Femur (tissue), 1 donor: ENCODE measurements around the gene IBA57.

Source experiments
- DNase-seq: peaks from one replicate; pipeline ENCODE4 v3.0.0-alpha.2; 2017

Gene IBA57

GRCh38 chr1:228145463-228146416, 19.9 kb upstream of the IBA57 start:
- DNase-seq = peak; percentile 25

DNA sequence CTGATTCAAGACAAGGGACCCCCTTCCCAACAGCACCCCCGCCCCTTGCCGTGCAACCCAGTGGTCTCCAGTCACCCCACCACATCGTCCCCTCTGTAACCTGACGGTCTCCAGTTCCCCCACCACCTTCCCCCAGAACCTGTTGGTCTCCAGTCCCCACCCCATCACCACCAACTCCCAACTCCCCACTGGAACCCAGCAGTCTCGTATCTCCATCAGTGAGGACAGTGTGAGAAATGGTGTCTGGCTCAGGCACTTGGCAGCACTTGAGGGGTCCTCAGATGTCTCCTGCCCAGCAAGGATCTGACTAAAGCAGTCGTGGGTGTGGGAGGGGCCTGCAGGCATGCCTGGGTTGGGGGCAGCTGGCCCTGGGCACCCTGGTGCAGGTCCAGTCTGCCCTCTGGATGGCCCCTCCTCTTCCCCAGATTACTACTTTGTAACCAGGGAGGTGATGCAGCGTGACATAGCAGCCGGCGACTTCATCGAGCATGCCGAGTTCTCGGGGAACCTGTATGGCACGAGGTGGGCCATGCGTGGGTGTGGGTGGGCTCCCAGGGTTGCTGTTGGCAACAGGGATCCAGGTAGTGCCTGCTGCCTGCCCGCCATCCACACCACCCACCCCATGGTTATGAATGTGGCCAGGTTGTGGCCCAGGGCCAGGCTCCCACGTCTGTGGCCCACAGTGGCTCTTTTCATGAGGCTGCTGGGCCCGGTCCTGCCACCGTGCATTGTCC, 19.0 kb upstream of the IBA57 start:
- DNase-seq = no peak

- peak; percentile 21 for DNase-seq
Measured at GRCh38 chr1:228147151-228147693, 18.4 kb upstream of the IBA57 start.

DNA sequence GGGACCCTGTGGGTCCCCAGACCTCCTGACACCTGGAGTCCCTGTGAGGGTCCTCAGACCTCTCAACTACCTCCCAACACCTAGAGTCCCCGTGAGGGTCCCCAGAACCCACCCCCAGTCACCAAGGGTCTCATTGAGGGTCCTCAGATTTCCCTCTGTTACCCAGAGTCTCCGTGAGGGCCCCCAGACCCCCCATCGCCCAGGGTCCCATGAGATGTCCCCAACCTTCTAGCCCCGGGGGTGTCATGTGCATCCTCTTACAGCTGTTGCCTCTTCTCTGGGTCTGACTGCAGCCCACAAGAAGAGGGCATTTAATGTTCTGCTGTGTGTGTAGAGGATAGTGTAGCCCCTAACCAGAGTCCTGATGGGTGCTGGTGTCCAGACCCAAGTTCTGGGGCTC, 17.8 kb upstream of the IBA57 start:
- DNase-seq = no peak

- DNase-seq = peak; percentile 28
Measured at GRCh38 chr1:228148196-228148861, 17.3 kb upstream of the IBA57 start.

DNA sequence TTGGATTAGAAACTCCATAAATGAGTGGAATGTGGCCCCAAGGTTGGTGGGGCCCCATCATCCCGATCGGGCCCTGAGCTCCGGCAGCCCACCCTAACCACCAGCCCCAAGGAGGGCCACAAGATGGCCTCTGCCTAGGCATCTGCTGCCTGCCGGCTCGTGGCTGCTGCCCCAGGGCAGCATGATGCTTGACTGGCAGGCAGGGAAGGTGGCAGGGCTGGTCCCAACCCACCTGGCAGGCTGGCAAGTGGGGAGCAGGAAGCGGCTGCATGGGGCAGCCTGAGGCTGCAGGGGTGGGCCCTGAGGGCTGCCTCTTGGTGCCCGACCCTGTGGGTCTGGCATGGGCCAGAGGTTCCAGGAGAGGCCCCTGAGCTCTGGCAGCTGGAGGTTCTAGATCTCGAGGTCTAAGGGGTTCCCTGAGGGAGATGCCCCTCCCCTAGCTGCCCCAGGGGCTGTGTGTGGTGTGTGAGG, 16.6 kb upstream of the IBA57 start:
- DNase-seq = no peak

GRCh38 chr1:228149406-228150119, 16.0 kb upstream of the IBA57 start, which contains the start of gene GJC2:
GJC2 (plus strand) TSS chr1:228149930; CDS start chr1:228157759, 7,829 bp downstream.
- DNase-seq = peak; percentile 70

DNA sequence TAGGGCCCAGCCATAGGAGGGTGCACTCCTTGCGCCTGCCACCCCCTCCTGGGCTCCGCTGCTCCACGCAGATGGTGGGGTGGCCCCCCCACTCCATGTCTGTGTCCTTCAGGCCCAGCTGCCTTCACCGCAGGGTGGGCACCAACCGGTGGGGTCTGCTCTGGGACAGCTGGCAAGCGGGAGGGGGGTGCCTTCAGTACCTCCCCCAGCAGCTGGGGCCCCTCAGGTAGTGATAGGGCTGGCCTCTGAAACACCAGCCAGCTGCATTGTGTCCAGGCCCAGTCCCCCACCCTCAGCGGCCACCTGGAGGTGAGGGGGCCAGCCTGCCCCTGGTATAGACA, 15.5 kb upstream of the IBA57 start:
- peak; percentile 41 for DNase-seq

- peak; percentile 89 for DNase-seq
Measured at GRCh38 chr1:228150461-228151179, 15.0 kb upstream of the IBA57 start.

- DNase-seq = peak; percentile 28
Measured at GRCh38 chr1:228151180-228151925, 14.3 kb upstream of the IBA57 start.

- DNase-seq = no peak
Measured at GRCh38 chr1:228152097-228152917, 13.3 kb upstream of the IBA57 start.

DNA sequence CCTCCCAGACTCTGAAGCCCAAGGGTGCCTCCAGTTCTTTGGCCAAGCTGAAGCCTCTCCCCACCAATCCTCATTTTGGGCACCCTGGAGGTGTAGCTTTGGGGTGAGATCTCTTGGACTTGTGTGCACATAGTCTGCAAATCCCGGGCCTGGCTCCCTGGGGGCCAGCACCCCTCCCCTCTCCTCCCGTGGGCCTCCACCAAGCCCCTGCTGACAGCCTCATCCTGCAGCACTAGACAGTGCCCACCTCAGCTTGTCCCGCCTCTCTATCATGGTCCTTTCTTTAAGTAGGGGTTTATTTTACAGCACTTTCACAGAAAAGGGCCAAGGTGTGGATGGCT, 12.7 kb upstream of the IBA57 start:
- DNase-seq = no peak

DNA sequence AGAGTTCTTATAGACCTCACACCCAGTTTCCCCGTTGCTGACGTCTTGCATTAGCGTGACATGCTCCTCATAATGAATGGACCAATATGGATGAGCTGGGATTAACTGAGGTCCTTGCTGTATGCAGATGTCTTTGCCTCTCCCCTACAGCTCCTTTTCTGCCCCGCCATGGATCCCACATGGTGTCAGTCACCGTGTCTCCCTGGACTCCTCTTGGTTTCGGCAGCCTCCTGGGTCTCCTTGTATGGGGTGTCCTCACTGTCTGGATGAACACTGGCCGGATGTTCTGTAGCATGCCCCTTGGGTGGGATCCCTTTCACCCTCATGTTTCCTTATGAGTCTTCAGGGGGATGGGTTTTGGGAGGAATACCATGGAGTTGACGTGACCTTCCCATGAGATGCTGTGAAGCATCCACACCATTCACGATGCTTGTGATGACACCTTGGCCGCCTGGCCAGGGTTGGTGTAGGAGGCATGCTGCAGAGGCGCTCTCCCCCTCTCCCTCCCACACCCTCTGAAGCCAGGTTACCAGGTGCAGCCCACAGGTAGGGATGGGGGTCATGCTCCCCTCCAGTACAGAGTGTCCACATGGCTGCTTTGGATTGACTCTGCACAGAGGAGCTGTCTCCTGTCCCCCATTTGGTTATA, 11.5 kb upstream of the IBA57 start:
- DNase-seq = no peak

- no peak for DNase-seq
Measured at GRCh38 chr1:228154670-228155571, 10.7 kb upstream of the IBA57 start.

DNA sequence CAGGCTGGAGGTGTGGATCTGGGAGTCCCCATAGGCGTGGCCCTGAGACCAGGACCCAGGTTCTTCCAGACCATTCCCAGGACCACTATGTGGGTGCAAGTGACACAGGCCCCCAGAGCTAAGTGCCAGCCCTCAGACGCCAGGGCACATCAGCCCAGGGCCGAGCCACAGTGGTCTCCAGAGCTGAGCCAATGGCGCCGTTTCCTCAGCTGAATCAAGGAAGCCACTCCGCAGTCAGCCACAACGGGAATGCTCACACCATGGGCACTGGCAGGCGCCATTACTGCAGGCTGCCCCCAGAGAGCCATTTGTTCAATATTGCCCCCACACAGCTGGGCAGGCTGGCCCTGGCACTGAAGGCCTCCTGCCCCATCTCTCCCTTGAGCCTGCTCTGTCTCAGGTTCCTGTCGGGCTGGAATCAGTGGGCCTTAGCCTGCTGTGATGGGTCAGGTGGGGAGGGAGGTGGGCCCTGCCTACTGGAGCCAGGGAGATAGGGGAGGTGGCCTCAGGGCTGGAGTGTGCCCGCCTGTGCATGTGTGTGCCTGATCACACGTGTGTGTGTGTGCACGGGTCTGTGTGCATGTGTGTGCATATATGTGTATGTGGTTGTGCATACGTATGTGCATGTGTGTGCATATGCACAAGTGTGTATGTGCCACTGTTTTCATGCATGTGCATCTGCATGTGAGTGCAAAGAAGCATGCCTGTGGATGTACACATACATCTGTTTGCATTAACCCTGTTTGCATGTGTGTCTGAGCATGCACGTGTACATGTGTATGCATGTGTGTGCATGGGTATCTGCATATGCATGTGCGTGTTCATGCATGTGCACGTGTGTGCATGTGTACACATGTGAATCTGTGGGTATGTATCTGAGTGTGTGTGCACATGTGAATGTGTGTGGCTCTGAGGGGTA, 9.7 kb upstream of the IBA57 start:
- DNase-seq = no peak

DNA sequence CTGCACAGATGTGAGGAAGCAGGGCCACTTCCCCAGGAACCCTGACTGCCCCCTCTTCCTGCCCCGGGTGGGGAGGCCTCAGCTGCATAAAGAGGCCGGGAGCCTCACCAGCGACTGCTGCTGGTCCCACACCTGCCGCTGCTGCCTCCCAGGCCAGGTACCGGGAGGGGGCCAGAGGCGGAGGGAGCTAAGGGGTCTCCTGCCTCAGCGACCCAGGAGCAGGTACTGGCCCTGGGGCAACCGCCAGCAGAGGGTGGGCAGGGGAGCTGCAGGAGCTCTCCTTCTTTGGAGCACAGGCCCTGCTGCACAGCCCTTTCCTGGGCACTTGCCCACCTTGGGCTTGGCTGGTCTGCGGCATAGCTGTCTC, 9.1 kb upstream of the IBA57 start:
- no peak for DNase-seq
